GM12878 (cell line): ENCODE measurements around the gene RAB30. TPM values are rescaled to one million over a fixed set of nuclear protein-coding genes. Genes with fewer than 3 reads are reported as not detected.

Experiments
- ATAC-seq: fragments of 200-7000 bp; cut with Tn5 transposase; 3 replicates; pipeline ENCODE4 v1.9.1; 2020; ENCODE audit warnings: mild to moderate bottlenecking, moderate library complexity
- BruUV-seq: library from RNA; stranded (reverse); fragments of 400-500 nt; replicated peaks from 2 replicates; lab custom pipeline; 2021; lab: Mats Ljungman, UMichigan
- CTCF ChIA-PET: fragments of 300-600 bp; sonication (Branson Sonifier 250); formaldehyde crosslinking; extraction: SDS; loops from one replicate; lab custom pipeline; 2021; ENCODE audit warnings: inconsistent platforms; lab: Yijun Ruan, JAX
- POLR2A ChIA-PET: fragments of 350-600 bp; formaldehyde crosslinking; extraction: SDS; loops from one replicate; lab custom pipeline; 2021; ENCODE audit warnings: inconsistent platforms; lab: Charles Lee
- RAD21 ChIA-PET: fragments of 300-600 bp; sonication (Branson Sonifier 250); formaldehyde crosslinking; loops from one replicate; lab custom pipeline; 2023; ENCODE audit warnings: antibody characterized with exemption; ENCODE audit not compliant: unreplicated experiment; lab: Charles Lee
- SMC1A ChIA-PET: fragments of 300-600 bp; sonication (Branson Sonifier 250); formaldehyde crosslinking; loops from one replicate; lab custom pipeline; 2023; ENCODE audit not compliant: unreplicated experiment, uncharacterized antibody; lab: Charles Lee
- DNase-seq: peaks from one replicate; pipeline ENCODE4 v3.0.0-alpha.2; 2011; ENCODE audit warnings: low read depth, low spot score
- FAIRE-seq: peaks from 3 replicates; lab custom pipeline; 2011; peaks lifted over from hg19 to GRCh38; lab: Jason Lieb, UNC
- H2AFZ ChIP-seq: 2 replicates; pipeline ENCODE4 v1.6.0; 2011; ENCODE audit warnings: low read depth, low read length, control low read depth; ENCODE audit not compliant: control insufficient read depth
- H3K27ac ChIP-seq: 2 replicates; pipeline ENCODE4 v1.5.1; 2011; ENCODE audit warnings: control low read depth; ENCODE audit not compliant: control insufficient read depth, insufficient read depth
- H3K27me3 ChIP-seq, 2 experiments: replicated peaks in 1 of 2; 2 replicates each; pipeline versions ENCODE4 v1.6.0 to v1.6.1; 2011; ENCODE audit warnings: low read length in 1 of 2; ENCODE audit not compliant: control insufficient read depth in 2 of 2, insufficient read depth in 2 of 2
- H3K36me3 ChIP-seq, 2 experiments: 2 replicates each; pipeline ENCODE4 v1.5.1; 2011; ENCODE audit warnings: low read length in 1 of 2; ENCODE audit not compliant: control insufficient read depth in 2 of 2, insufficient read depth in 2 of 2
- H3K4me1 ChIP-seq: 2 replicates; pipeline ENCODE4 v1.6.1; 2011; ENCODE audit warnings: mild to moderate bottlenecking, low read length, moderate library complexity, mixed read lengths; ENCODE audit not compliant: control insufficient read depth, insufficient read depth
- H3K4me2 ChIP-seq: 2 replicates; pipeline ENCODE4 v1.6.0; 2011; ENCODE audit warnings: control low read depth; ENCODE audit not compliant: control insufficient read depth, insufficient read depth
- H3K4me3 ChIP-seq: fragments of 200-600 bp; sonication (generic); 2 replicates; pipeline ENCODE4 v1.5.1; 2016
- H3K79me2 ChIP-seq: 2 replicates; pipeline ENCODE4 v1.6.0; 2011; ENCODE audit warnings: low read length; ENCODE audit not compliant: control insufficient read depth, insufficient read depth
- H3K9ac ChIP-seq: 2 replicates; pipeline ENCODE4 v1.8.0; 2011; ENCODE audit warnings: low read length, control low read depth, mixed read lengths; ENCODE audit not compliant: control insufficient read depth, insufficient read depth
- H3K9me3 ChIP-seq: replicated peaks from 3 replicates; pipeline ENCODE4 v1.5.1; 2011; ENCODE audit warnings: mild to moderate bottlenecking, low read length; ENCODE audit not compliant: control insufficient read depth, insufficient read depth
- H4K20me1 ChIP-seq: 2 replicates; pipeline ENCODE4 v1.6.0; 2011; ENCODE audit not compliant: control insufficient read depth, insufficient read depth
- EED ChIP-seq: sonication (generic); IDR thresholded peaks from 2 replicates; pipeline ENCODE4 v1.6.1; 2016; ENCODE audit warnings: antibody characterized with exemption, low read depth
- FOS ChIP-seq: IDR thresholded peaks from 3 replicates; pipeline ENCODE4 v1.6.1; 2011; ENCODE audit warnings: borderline replicate concordance; ENCODE audit not compliant: insufficient read length; ENCODE audit errors: extremely low read depth
- GABPA ChIP-seq: IDR thresholded peaks from 2 replicates; pipeline ENCODE4 v1.6.1; 2014; ENCODE audit warnings: antibody characterized with exemption, low read depth, mild to moderate bottlenecking, inconsistent platforms
- MEF2B ChIP-seq: fragments of 450-650 bp; IDR thresholded peaks from 2 replicates; pipeline ENCODE4 v1.6.1; 2018; ENCODE audit warnings: mild to moderate bottlenecking, moderate library complexity; ENCODE audit not compliant: partially characterized antibody, poor library complexity, severe bottlenecking
- MTA3 ChIP-seq: IDR thresholded peaks from 2 replicates; pipeline ENCODE4 v1.6.1; 2012; ENCODE audit warnings: low read length, inconsistent platforms, borderline replicate concordance
- NFIC ChIP-seq: IDR thresholded peaks from 2 replicates; pipeline ENCODE4 v1.6.1; 2012; ENCODE audit warnings: low read depth, mild to moderate bottlenecking, inconsistent platforms, low read length, moderate library complexity
- PML ChIP-seq: IDR thresholded peaks from 2 replicates; pipeline ENCODE4 v1.6.1; 2012; ENCODE audit warnings: low read length, inconsistent platforms
- RB1 ChIP-seq: fragments of 450-650 bp; formaldehyde crosslinking; IDR thresholded peaks from 2 replicates; pipeline ENCODE4 v1.6.1; 2017; ENCODE audit warnings: mild to moderate bottlenecking, borderline replicate concordance
- RBBP5 ChIP-seq: fragments of 200-600 bp; sonication (generic); conservative IDR thresholded peaks from 2 replicates; pipeline ENCODE4 v1.6.1; 2016
- RELA ChIP-seq: fragments of 450-650 bp; IDR thresholded peaks from 2 replicates; pipeline ENCODE4 v1.8.0; 2014; ENCODE audit warnings: borderline replicate concordance; ENCODE audit not compliant: partially characterized antibody
- RELB ChIP-seq: fragments of 450-650 bp; IDR thresholded peaks from 2 replicates; pipeline ENCODE4 v1.6.1; 2017; ENCODE audit warnings: low read depth, mild to moderate bottlenecking, moderate library complexity
- WRNIP1 ChIP-seq: IDR thresholded peaks from 2 replicates; pipeline ENCODE4 v1.6.1; 2011; ENCODE audit warnings: low read depth, low read length, improper control_type of control experiment, borderline replicate concordance
- ZBTB33 ChIP-seq: fragments of 450-650 bp; IDR thresholded peaks from 2 replicates; pipeline ENCODE4 v1.6.1; 2017; ENCODE audit warnings: mild to moderate bottlenecking
- ZNF207 ChIP-seq: fragments of 450-650 bp; IDR thresholded peaks from 2 replicates; pipeline ENCODE4 v1.6.1; 2014; ENCODE audit warnings: antibody characterized with exemption, mild to moderate bottlenecking, borderline replicate concordance
- WGBS: methylation state at CpG from one replicate; pipeline ENCODE4 v1.1.6; 2016; ENCODE audit warnings: low lambda C conversion rate; ENCODE audit not compliant: insufficient replicate concordance, insufficient coverage; ENCODE audit errors: missing lambda C conversion rate; 5-methylcytosine and 5-hydroxymethylcytosine counted together
- in situ Hi-C: fragments of 300-500 bp; cut with MboI; formaldehyde crosslinking; loops from 9 replicates; pipeline ENCODE4 v1.14.3; 2018; ENCODE audit warnings: mixed read lengths
- intact Hi-C: fragments of 100-400 bp; cut with micrococcal nuclease; formaldehyde crosslinking; loops from one replicate; pipeline ENCODE4 v1.14.2; 2022; ENCODE audit not compliant: unreplicated experiment
- polyA plus RNA-seq, 11 experiments: library from polyadenylated mRNA; depleted of rRNA in 4 of 11; unstranded in 6 of 11; stranded (reverse) in 5 of 11; fragments of >200 nt; fragmentation: Nextera tagmentation in 4 of 11; fragmentation: Illumina TruSeq in 1 of 11; extraction: Ambion mirVana in 4 of 11; extraction: Trizol in 1 of 11; gene quantifications; 1 replicate in 1 of 11; 2 replicates in 10 of 11; pipeline versions ENCODE4 v1.2.1 to v1.2.3, GENCODE V29; 2011 to 2016; ENCODE audit warnings: inconsistent platforms in 2 of 11, missing spikeins in 2 of 11, low read depth in 1 of 11
- total RNA-seq, 4 experiments: library from RNA; depleted of rRNA in 3 of 4; stranded (reverse); fragments of >200 nt in 3 of 4; fragmentation: Illumina TruSeq in 1 of 4; extraction: Trizol in 1 of 4; gene quantifications; 2 replicates each; pipeline versions ENCODE4 v1.2.1 to v1.2.3, GENCODE V29; 2013 to 2021

Gene RAB30
- total and polyA plus RNA-seq, 10 of the 15 experiments (the other 5 are each of a cell fraction or from before 2014, with no cell fraction given), result 9.8 to 26.7 (median 19.2) TPM

DNA sequence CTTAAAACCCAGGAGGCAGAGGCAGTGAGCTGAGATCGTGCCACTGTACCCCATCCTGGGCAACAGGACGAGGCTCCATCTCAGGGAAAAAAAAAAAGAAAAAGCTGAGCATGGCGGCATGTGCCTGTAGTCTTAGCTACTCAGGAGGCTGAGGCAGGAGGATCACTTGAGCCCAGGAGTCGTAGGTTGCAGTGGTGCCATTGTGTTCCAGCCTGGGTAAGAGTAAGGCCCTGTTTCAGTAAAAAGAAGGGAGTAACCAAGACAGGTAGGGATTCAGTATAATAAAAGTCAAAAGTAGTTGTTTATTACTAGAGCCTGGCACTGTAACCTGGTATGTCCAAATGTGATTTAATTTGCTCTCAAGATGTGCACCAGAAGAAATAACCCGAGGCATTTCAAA lies 8.1 kb upstream of the RAB30 start:
- SMC1A ChIA-PET, result interaction anchor here (0.8 to 1.8 kb wide), 8 partner anchors 15 to 175 kb away, joined by 3 to 8 read pairs (median 3); no protein-coding TSS in a partner anchor
- CTCF ChIA-PET, result interaction anchor here (1.4 to 2.1 kb wide), 2 partner anchors 8 to 13 kb away, joined by 3 to 7 read pairs; no protein-coding TSS in a partner anchor

More for the DNA sequence above, 8.1 kb upstream of the RAB30 start:
- Histone ChIP-seq H3K4me3 (no peak overlapping the region), H3K79me2 (peaks cover 2% of the 10 kb centered on the region; the same call in 1 of the 2 replicates), H4K20me1 (no peaks in the 10 kb centered on the region), H3K36me3 (peaks cover 1 to 8% of the 10 kb centered on the region in 2 experiments), H3K4me2 (no peak overlapping the region), H3K9ac (no peak overlapping the region), H3K4me1 (no peaks in the 10 kb centered on the region), H2AFZ (no peak overlapping the region), H3K27ac (no peak overlapping the region), H3K9me3 (no peaks in the 10 kb centered on the region), H3K27me3 (no peaks in the 10 kb centered on the region)
- ATAC-seq, result no peak
- FAIRE-seq, result no peak
- DNase-seq, result no peak
- ChIA-PET POLR2A (interaction anchor here (1.0 to 1.3 kb wide), 2 partner anchors 9 to 13 kb away, joined by 3 read pairs; no protein-coding TSS in a partner anchor), RAD21 (interaction anchor here (1.2 kb wide), 2 partner anchors 8 to 68 kb away, joined by 4 read pairs; no protein-coding TSS in a partner anchor)
- no TSS peak for BruUV-seq
- no peak for TF ChIP-seq RBBP5
- no peak for TF ChIP-seq MTA3
- no peak for TF ChIP-seq FOS
- no peak for TF ChIP-seq ZNF207
- no peak for TF ChIP-seq WRNIP1
- no peak for TF ChIP-seq GABPA
- TF ChIP-seq RELA, result no peak
- no peak for TF ChIP-seq RELB
- no peak for TF ChIP-seq MEF2B
- TF ChIP-seq ZBTB33, result no peak
- no peak for TF ChIP-seq PML
- TF ChIP-seq EED, result no peak
- TF ChIP-seq NFIC, result no peak
- TF ChIP-seq RB1, result no peak
- 90% methylated on average over 5 of the region's 5 CpGs for WGBS
- in situ Hi-C loops (loop anchor here (10.0 kb wide), 1 partner anchor 175 kb away; the partner anchor contains the start of genes DDIAS and PRCP), intact Hi-C loops (loop anchor here (10.0 kb wide), 1 partner anchor 735 kb away; no protein-coding TSS in a partner anchor)
